Stimulated activated naive CD4-positive, alpha-beta T cell treated with Interleukin-2 at 50 U/mL for 16 hours (primary cell): ENCODE results near the gene C19orf25.
"Not testable (repeated sequence)": the region's sequence is repeated elsewhere in the genome, so short reads cannot be mapped to it uniquely, and the experiment has no call there.

ENCODE experiments used
- DNase-seq: peaks from one replicate; lab custom pipeline; 2025; lab: John Stamatoyannopoulos, UW

Gene C19orf25

GRCh38 chr19:1478934-1479707 lies at the start of gene C19orf25:
Gene C19orf25, minus strand, starts transcription at chr19:1479215. Its CDS starts 312 bp downstream, at chr19:1478903.
- DNase-seq = peak; percentile 92

- no peak for DNase-seq
These were observed 48.8 kb upstream of the C19orf25 start for GRCh38 chr19:1527650-1528309.

- DNase-seq = no peak
These were observed 48.1 kb upstream of the C19orf25 start for GRCh38 chr19:1526979-1527649.

GRCh38 chr19:1526066-1526778 lies 47.2 kb upstream of the C19orf25 start:
- no peak for DNase-seq

- DNase-seq = no peak
These were observed 46.3 kb upstream of the C19orf25 start for GRCh38 chr19:1525343-1525742.

GRCh38 chr19:1524972-1525325 lies 45.9 kb upstream of the C19orf25 start:
- no peak for DNase-seq

- no peak for DNase-seq
These were observed 45.4 kb upstream of the C19orf25 start for GRCh38 chr19:1524287-1524971.

- no peak for DNase-seq
These were observed 44.6 kb upstream of the C19orf25 start, which contains the start of gene PLK5 for GRCh38 chr19:1523412-1524286. Gene PLK5, plus strand, starts transcription at chr19:1524077. Its CDS starts 2,920 bp downstream, at chr19:1526997.

- no peak for DNase-seq
These were observed 43.8 kb upstream of the C19orf25 start for GRCh38 chr19:1522838-1523237.

GRCh38 chr19:1522061-1522460 lies 43.0 kb upstream of the C19orf25 start:
- no peak for DNase-seq

- DNase-seq = no peak
These were observed 42.6 kb upstream of the C19orf25 start for GRCh38 chr19:1521636-1522035.

- DNase-seq = no peak
These were observed 41.3 kb upstream of the C19orf25 start for GRCh38 chr19:1520203-1520780.

- DNase-seq = not testable (repeated sequence)
These were observed 40.8 kb upstream of the C19orf25 start for GRCh38 chr19:1519802-1520201.

- DNase-seq = no peak
These were observed 39.5 kb upstream of the C19orf25 start for GRCh38 chr19:1518471-1518870.

- no peak for DNase-seq
These were observed 37.4 kb upstream of the C19orf25 start for GRCh38 chr19:1516395-1516753.

- DNase-seq = no peak
These were observed 36.1 kb upstream of the C19orf25 start for GRCh38 chr19:1514986-1515721.

- no peak for DNase-seq
These were observed 35.3 kb upstream of the C19orf25 start for GRCh38 chr19:1514295-1514661.

GRCh38 chr19:1513499-1514294 lies 34.7 kb upstream of the C19orf25 start:
- peak; percentile 60 for DNase-seq
